Neural crest cell (in vitro differentiated cells): ENCODE measurements around the gene TBC1D30. TPM values are rescaled to one million over a fixed set of nuclear protein-coding genes. Genes with fewer than 3 reads are reported as not detected.

Source experiments
- DNase-seq: peaks from one replicate; pipeline ENCODE4 v3.0.0; 2021; ENCODE audit warnings: low read depth, mixed read lengths, low spot score
- H3K27ac Mint-ChIP-seq: one replicate; pipeline ENCODE4 v1.8.0; 2021; ENCODE audit warnings: mild to moderate bottlenecking, mixed read lengths; ENCODE audit not compliant: unreplicated experiment
- H3K27me3 Mint-ChIP-seq: 2 replicates; pipeline ENCODE4 v1.8.0; 2021; ENCODE audit warnings: low read depth, mild to moderate bottlenecking, mixed read lengths
- H3K36me3 Mint-ChIP-seq: 2 replicates; pipeline ENCODE4 v1.8.0; 2021; ENCODE audit warnings: low read depth, mild to moderate bottlenecking, mixed read lengths
- H3K4me1 Mint-ChIP-seq: 2 replicates; pipeline ENCODE4 v1.8.0; 2021; ENCODE audit warnings: mixed read lengths
- H3K4me3 Mint-ChIP-seq: one replicate; pipeline ENCODE4 v1.8.0; 2021; ENCODE audit warnings: mild to moderate bottlenecking, mixed read lengths
- H3K9me3 Mint-ChIP-seq: 2 replicates; pipeline ENCODE4 v1.8.0; 2021; ENCODE audit warnings: mixed read lengths
- total RNA-seq: library from RNA; stranded (reverse); gene quantifications from 2 replicates; pipeline ENCODE4 v1.2.1, GENCODE V29; 2021
- TF ChIP-seq, protein P1 (sequence below): fragments of 200-600 bp; sonication (generic); conservative IDR thresholded peaks from 2 replicates; pipeline ENCODE4 v1.5.0; 2021; ENCODE audit warnings: antibody characterized with exemption, mild to moderate bottlenecking

The TBC1D30 gene
- total RNA-seq, 1 donor from 2014 or later: 2.6 TPM

DNA sequence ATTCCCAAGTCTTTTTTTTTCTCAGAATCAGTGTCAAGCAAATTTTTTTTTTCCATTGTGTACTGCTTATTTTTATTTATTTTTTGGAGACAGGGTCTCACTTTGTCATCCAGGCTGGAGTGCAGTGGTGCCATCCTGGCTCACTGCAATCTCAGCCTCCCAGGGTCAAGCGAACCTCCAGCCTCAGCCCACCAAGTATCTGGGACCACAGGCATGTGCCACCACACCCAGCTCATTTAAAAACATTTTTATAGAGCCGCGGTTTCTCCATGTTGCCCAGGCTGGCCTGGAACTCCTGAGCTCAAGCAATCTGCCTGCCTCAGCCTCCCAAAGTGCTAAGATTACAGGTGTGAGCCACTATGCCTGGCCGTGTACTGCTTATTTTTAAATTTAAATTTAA lies 68.1 kb downstream of the TBC1D30 start:
- Mint-ChIP-seq H3K9me3 (no peaks in the 10 kb centered on the region), H3K36me3 (no peaks in the 10 kb centered on the region), H3K4me1 (no peaks in the 10 kb centered on the region), H3K4me3 (no peak overlapping the region), H3K27ac (no peak overlapping the region), H3K27me3 (peaks cover 31% of the 10 kb centered on the region)
- TF ChIP-seq, protein P1, sequence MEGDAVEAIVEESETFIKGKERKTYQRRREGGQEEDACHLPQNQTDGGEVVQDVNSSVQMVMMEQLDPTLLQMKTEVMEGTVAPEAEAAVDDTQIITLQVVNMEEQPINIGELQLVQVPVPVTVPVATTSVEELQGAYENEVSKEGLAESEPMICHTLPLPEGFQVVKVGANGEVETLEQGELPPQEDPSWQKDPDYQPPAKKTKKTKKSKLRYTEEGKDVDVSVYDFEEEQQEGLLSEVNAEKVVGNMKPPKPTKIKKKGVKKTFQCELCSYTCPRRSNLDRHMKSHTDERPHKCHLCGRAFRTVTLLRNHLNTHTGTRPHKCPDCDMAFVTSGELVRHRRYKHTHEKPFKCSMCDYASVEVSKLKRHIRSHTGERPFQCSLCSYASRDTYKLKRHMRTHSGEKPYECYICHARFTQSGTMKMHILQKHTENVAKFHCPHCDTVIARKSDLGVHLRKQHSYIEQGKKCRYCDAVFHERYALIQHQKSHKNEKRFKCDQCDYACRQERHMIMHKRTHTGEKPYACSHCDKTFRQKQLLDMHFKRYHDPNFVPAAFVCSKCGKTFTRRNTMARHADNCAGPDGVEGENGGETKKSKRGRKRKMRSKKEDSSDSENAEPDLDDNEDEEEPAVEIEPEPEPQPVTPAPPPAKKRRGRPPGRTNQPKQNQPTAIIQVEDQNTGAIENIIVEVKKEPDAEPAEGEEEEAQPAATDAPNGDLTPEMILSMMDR: no peak
- DNase-seq: no peak

DNA sequence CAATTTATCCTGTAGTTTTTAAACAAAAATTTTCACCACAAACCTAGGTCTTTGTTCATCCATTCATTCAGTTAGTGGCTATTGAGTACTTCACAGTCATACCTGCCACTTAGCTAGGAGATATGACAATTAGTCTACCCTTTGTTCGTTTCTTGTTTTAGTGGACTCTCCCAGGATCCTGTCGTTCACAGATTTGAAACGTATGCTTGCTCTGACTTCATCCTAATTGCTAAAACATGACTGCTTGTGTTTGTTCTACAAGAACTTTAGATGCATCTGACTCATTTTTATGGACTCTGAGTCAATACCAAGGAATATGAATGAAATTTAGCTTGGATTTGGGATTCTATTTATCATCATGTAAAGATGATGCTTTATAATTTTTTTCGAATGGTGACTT lies 69.5 kb downstream of the TBC1D30 start:
- DNase-seq: no peak
- Mint-ChIP-seq H3K36me3 (no peaks in the 10 kb centered on the region), H3K27ac (no peak overlapping the region), H3K4me1 (no peaks in the 10 kb centered on the region), H3K9me3 (no peaks in the 10 kb centered on the region), H3K4me3 (no peak overlapping the region), H3K27me3 (peaks cover 21% of the 10 kb centered on the region)
- TF ChIP-seq, protein P1: no peak

DNA sequence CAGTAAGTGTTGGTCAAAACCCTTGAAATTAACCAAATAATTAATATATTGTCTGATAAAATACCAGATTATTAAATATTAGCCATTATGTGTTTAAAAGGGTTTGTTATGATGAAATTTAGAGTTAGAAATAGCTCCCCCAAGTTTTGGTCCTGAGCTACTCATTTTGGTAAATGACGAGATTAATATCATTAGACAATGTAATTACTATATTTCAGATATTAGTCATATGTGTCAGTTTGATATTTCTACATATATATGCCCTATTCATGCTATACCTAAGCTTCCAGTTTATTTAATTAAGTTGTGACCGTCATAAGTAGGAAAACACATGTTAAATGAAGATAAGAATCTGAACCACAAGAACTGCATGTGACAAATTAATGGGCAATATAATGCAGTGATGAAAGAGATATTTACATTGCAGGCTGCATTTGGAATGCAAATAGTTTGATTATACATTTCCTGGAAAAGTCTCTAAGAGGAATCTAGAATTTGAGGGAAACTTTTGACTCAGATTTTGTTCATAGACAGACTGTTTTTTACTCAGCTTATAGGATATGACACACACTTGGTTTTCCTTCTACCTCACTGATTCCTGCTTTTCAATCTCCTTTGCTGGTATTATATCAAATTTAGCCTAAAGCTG lies 70.5 kb downstream of the TBC1D30 start:
- Mint-ChIP-seq H3K27ac (no peak overlapping the region), H3K9me3 (no peaks in the 10 kb centered on the region), H3K36me3 (no peaks in the 10 kb centered on the region), H3K27me3 (peaks cover 11% of the 10 kb centered on the region), H3K4me3 (no peak overlapping the region), H3K4me1 (no peaks in the 10 kb centered on the region)
- DNase-seq: no peak
- TF ChIP-seq, protein P1: no peak

DNA sequence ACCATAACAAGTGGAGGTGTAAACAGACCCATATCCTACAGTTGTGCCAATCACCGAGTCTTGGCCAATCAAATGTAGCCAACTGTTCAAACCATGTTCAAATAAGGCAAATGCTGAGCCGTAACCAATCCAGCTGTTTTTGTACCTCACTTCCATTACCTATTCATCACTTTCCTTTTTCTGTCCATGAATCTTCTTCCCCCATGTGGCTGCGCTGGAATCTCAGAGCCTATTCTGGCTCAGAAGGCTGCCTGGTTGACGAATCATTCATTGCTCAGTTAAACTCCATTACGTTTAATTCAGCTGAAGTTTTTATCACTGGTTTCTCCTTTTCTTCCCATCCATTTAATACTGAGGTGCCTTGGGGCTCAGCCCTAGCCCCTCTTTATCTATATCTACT lies 71.1 kb downstream of the TBC1D30 start:
- no peaks in the 10 kb centered on the region for H3K9me3 Mint-ChIP-seq
- no peak overlapping the region for H3K27ac Mint-ChIP-seq
- no peaks in the 10 kb centered on the region for H3K36me3 Mint-ChIP-seq
- H3K4me3 Mint-ChIP-seq: no peak overlapping the region
- H3K27me3 Mint-ChIP-seq: peaks cover 5% of the 10 kb centered on the region
- no peak for DNase-seq
- TF ChIP-seq, protein P1: no peak
- H3K4me1 Mint-ChIP-seq: no peaks in the 10 kb centered on the region

DNA sequence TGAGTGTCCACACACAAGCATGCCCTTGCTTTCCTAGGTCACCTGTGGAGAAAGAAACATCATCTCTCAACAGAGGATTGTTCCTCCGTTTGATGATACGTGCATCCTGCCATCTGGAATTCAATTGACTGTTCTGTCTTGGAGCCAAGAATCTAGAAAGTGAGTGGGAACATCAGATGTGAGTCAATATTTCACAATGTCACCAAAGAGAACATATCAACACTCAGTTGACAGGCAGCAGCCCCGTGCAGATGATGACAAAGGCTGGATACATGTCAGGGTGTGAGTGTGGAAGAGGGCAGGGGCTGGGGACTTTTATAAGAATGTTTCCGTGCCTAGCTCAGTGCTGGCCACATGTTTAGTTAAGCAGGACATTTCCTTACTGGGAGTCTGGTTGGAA lies 76.1 kb downstream of the TBC1D30 start:
- DNase-seq: no peak
- Mint-ChIP-seq H3K4me1 (no peaks in the 10 kb centered on the region), H3K27me3 (no peaks in the 10 kb centered on the region), H3K27ac (no peak overlapping the region), H3K36me3 (no peaks in the 10 kb centered on the region), H3K9me3 (no peaks in the 10 kb centered on the region), H3K4me3 (no peak overlapping the region)
- TF ChIP-seq, protein P1: no peak
